Esophagus squamous epithelium (tissue), 5 donors: Measurements from ENCODE around the gene ZMIZ1. TPM values are rescaled to one million over a fixed set of nuclear protein-coding genes. Genes with fewer than 3 reads are reported as not detected.
A peak's percentile ranks its signal among the peaks of the same experiment; 100 is the strongest.

Source experiments
- DNase-seq: peaks from one replicate; lab custom pipeline; 2025; lab: John Stamatoyannopoulos, UW
- H3K27ac ChIP-seq, 4 donors: fragments of 200-600 bp; sonication (generic); one replicate each; pipeline ENCODE4 v1.5.1; 2016 to 2019; ENCODE audit warnings: mild to moderate bottlenecking in 1 of 4
- H3K27me3 ChIP-seq, 4 donors: fragments of 200-600 bp; sonication (generic); 1 replicate in 3 of 4; 2 replicates in 1 of 4; pipeline versions ENCODE4 v1.5.1 to v1.6.0; 2017 to 2021; ENCODE audit warnings: antibody characterized with exemption in 1 of 4
- H3K36me3 ChIP-seq, 3 donors: fragments of 200-600 bp; sonication (generic); one replicate each; pipeline ENCODE4 v1.5.1; 2016 to 2019
- H3K4me1 ChIP-seq, 3 donors: fragments of 200-600 bp; sonication (generic); one replicate each; pipeline ENCODE4 v1.5.1; 2017 to 2019
- H3K4me3 ChIP-seq, 4 donors: fragments of 200-600 bp; sonication (generic); 1 replicate in 3 of 4; 2 replicates in 1 of 4; pipeline ENCODE4 v1.5.1; 2016 to 2019; ENCODE audit warnings: mild to moderate bottlenecking in 2 of 4, moderate library complexity in 1 of 4
- H3K9me3 ChIP-seq, 3 donors: fragments of 200-600 bp; sonication (generic); one replicate each; pipeline ENCODE4 v1.5.1; 2016 to 2019
- CTCF ChIP-seq, 6 experiments: fragments of 450-650 bp in 4 of 6; fragments of 200-600 bp in 2 of 6; sonication (generic) in 2 of 6; IDR thresholded peaks; one replicate each; pipeline ENCODE4 v1.5.1; 2016 to 2019; ENCODE audit warnings: antibody characterized with exemption in 6 of 6, mild to moderate bottlenecking in 4 of 6, moderate library complexity in 4 of 6
- POLR2A ChIP-seq, 4 donors: fragments of 450-650 bp; IDR thresholded peaks; one replicate each; pipeline ENCODE4 v1.6.1; 2017; ENCODE audit warnings: antibody characterized with exemption in 4 of 4, mild to moderate bottlenecking in 4 of 4, moderate library complexity in 3 of 4
- WGBS, 2 donors: methylation state at CpG; one replicate each; pipeline ENCODE4 v1.1.5; 2018; 5-methylcytosine and 5-hydroxymethylcytosine counted together
- intact Hi-C: fragments of 100-400 bp; cut with DNase I; formaldehyde crosslinking; loops from one replicate; pipeline ENCODE4 v1.15.0; 2022
- total RNA-seq, 4 donors: library from RNA; depleted of rRNA; stranded (reverse); fragments of >200 nt; gene quantifications; one replicate each; pipeline ENCODE4 v1.1.0, GENCODE V29; 2016
- donor health status: DM: yes; HTN: yes; CAD: no.

ZMIZ1 gene
- total RNA-seq, 4 donors from 2014 or later = 28.2 to 79.5 (median 40.4) TPM

- peak overlapping the region in 1 of 4 donors; percentile 14 for H3K4me3 ChIP-seq
- no peak for DNase-seq
- TF ChIP-seq POLR2A (IDR thresholded peaks at IDR 0.05) (no peak), CTCF (IDR thresholded peaks at IDR 0.05) (no peak)
- 50 to 74% methylated on average over 2 to 8 of the region's 14 CpGs for WGBS, 2 donors
- H3K9me3 ChIP-seq = no peaks in the 10 kb centered on the region
- no peaks in the 10 kb centered on the region for H3K27me3 ChIP-seq
- peaks cover 14 to 47% (median 16%) of the 10 kb centered on the region in 3 donors for H3K4me1 ChIP-seq
- intact Hi-C loops = no loop called here
- H3K36me3 ChIP-seq = no peaks in the 10 kb centered on the region
- H3K27ac ChIP-seq = peak overlapping the region in 3 of 4 donors; percentile 11 to 54 (median 34)
Observed at GRCh38 chr10:79048639-79049550, 19.9 kb upstream of the ZMIZ1 start.

GRCh38 chr10:79049931-79050895 is 18.6 kb upstream of the ZMIZ1 start:
- DNase-seq = no peak
- WGBS, 2 donors = 91 to 93% methylated on average over 13 to 15 of the region's 15 CpGs
- no peak overlapping the region for H3K4me3 ChIP-seq
- H3K27me3 ChIP-seq = no peaks in the 10 kb centered on the region
- H3K36me3 ChIP-seq = no peaks in the 10 kb centered on the region
- intact Hi-C loops = no loop called here
- no peak overlapping the region for H3K27ac ChIP-seq
- peaks cover 14 to 43% (median 16%) of the 10 kb centered on the region in 3 donors for H3K4me1 ChIP-seq
- TF ChIP-seq CTCF (IDR thresholded peaks at IDR 0.05) (no peak), POLR2A (IDR thresholded peaks at IDR 0.05) (no peak)
- H3K9me3 ChIP-seq = no peaks in the 10 kb centered on the region

GRCh38 chr10:79050896-79051555 is 17.7 kb upstream of the ZMIZ1 start:
- Histone ChIP-seq H3K36me3 (no peaks in the 10 kb centered on the region), H3K27ac (no peak overlapping the region), H3K27me3 (no peaks in the 10 kb centered on the region), H3K9me3 (no peaks in the 10 kb centered on the region), H3K4me3 (no peak overlapping the region), H3K4me1 (peaks cover 10 to 35% (median 16%) of the 10 kb centered on the region in 3 donors)
- intact Hi-C loops = no loop called here
- WGBS, 2 donors = 67 to 86% methylated on average over 3 to 5 of the region's 7 CpGs
- TF ChIP-seq CTCF (IDR thresholded peaks at IDR 0.05) (no peak), POLR2A (IDR thresholded peaks at IDR 0.05) (no peak)
- DNase-seq = no peak

- no peak for DNase-seq
- no peak overlapping the region for H3K4me3 ChIP-seq
- no peak overlapping the region for H3K27ac ChIP-seq
- no peaks in the 10 kb centered on the region for H3K36me3 ChIP-seq
- H3K27me3 ChIP-seq = no peaks in the 10 kb centered on the region
- TF ChIP-seq CTCF (IDR thresholded peaks at IDR 0.05) = no peak
- no peak for TF ChIP-seq POLR2A (IDR thresholded peaks at IDR 0.05)
- 87 to 88% methylated on average over 6 to 11 of the region's 14 CpGs for WGBS, 2 donors
- H3K4me1 ChIP-seq = peaks cover 10 to 28% (median 16%) of the 10 kb centered on the region in 3 donors
- H3K9me3 ChIP-seq = no peaks in the 10 kb centered on the region
- intact Hi-C loops = no loop called here
Observed at GRCh38 chr10:79051766-79052165, 17.0 kb upstream of the ZMIZ1 start.
